K562 (cell line): ENCODE data around the gene RREB1. TPM values are rescaled to one million over a fixed set of nuclear protein-coding genes. Genes with fewer than 3 reads are reported as not detected.
A peak's percentile ranks its signal among the peaks of the same experiment; 100 is the strongest.

ENCODE experiments used
- ARID1B ChIP-seq: fragments of 450-650 bp; IDR thresholded peaks from 2 replicates; pipeline ENCODE4 v1.6.1; 2016; ENCODE audit warnings: antibody characterized with exemption, mild to moderate bottlenecking, inconsistent platforms
- ATF1 ChIP-seq, 2 experiments: fragments of 450-650 bp in 1 of 2; IDR thresholded peaks; 2 replicates each; pipeline ENCODE4 v1.6.1; 2016; ENCODE audit warnings: missing compliant biosample characterization in 1 of 2, missing genetic modification characterization in 1 of 2
- DPF2 ChIP-seq: fragments of 450-650 bp; IDR thresholded peaks from 2 replicates; pipeline ENCODE4 v1.6.1; 2016
- FOXK2 ChIP-seq, 2 experiments: fragments of 450-650 bp; IDR thresholded peaks in 1 of 2; conservative IDR thresholded peaks in 1 of 2; 2 replicates each; pipeline ENCODE4 v1.6.1; 2016; ENCODE audit warnings: low read depth in 2 of 2, mild to moderate bottlenecking in 1 of 2
- JUN ChIP-seq, 2 experiments: sonication (generic) in 1 of 2; formaldehyde crosslinking in 1 of 2; IDR thresholded peaks; 2 replicates each; pipeline versions ENCODE4 v1.6.1 to v1.8.0; 2012 to 2022; ENCODE audit warnings: borderline replicate concordance in 2 of 2, mild to moderate bottlenecking in 2 of 2, improper control_type of control experiment in 1 of 2, low read depth in 1 of 2, low read length in 1 of 2, missing genetic modification reagents in 1 of 2
- MAX ChIP-seq: sonication (generic); formaldehyde crosslinking; IDR thresholded peaks from 2 replicates; pipeline ENCODE4 v1.9.0; 2022; ENCODE audit warnings: mild to moderate bottlenecking, missing genetic modification reagents
- RHOXF2B ChIP-seq: fragments of 250-450 bp; sonication (Bioruptor Pico); conservative IDR thresholded peaks from 2 replicates; pipeline ENCODE4 v1.5.1; 2021
- SMARCC2 ChIP-seq: fragments of 450-650 bp; IDR thresholded peaks from 2 replicates; pipeline ENCODE4 v1.6.1; 2017; ENCODE audit warnings: antibody characterized with exemption, moderate library complexity, mild to moderate bottlenecking, low read depth
- SMARCE1 ChIP-seq: fragments of 450-650 bp; IDR thresholded peaks from 2 replicates; pipeline ENCODE4 v1.7.1; 2016; ENCODE audit warnings: mild to moderate bottlenecking
- TCF3 ChIP-seq: sonication (generic); formaldehyde crosslinking; IDR thresholded peaks from 2 replicates; pipeline ENCODE4 v1.4.0; 2020; ENCODE audit warnings: mild to moderate bottlenecking, missing genetic modification reagents
- TFAP4 ChIP-seq: sonication (generic); formaldehyde crosslinking; IDR thresholded peaks from 2 replicates; pipeline ENCODE4 v1.8.0; 2022; ENCODE audit warnings: missing genetic modification reagents, mild to moderate bottlenecking, moderate library complexity, borderline replicate concordance
- USF1 ChIP-seq: sonication (generic); formaldehyde crosslinking; IDR thresholded peaks from 2 replicates; pipeline ENCODE4 v1.9.0; 2022; ENCODE audit warnings: mild to moderate bottlenecking, missing genetic modification reagents
- ZNF318 ChIP-seq, 2 experiments: fragments of 450-650 bp; IDR thresholded peaks; 2 replicates each; pipeline ENCODE4 v1.6.1; 2016; ENCODE audit warnings: mild to moderate bottlenecking in 2 of 2, borderline replicate concordance in 1 of 2, low read depth in 1 of 2, moderate library complexity in 1 of 2
- ZNF398 ChIP-seq: fragments of 250-450 bp; sonication (Bioruptor Pico); IDR thresholded peaks from 2 replicates; pipeline ENCODE4 v1.8.0; 2021; ENCODE audit warnings: moderate library complexity, mild to moderate bottlenecking, inconsistent platforms
- polyA plus RNA-seq, 8 experiments: library from polyadenylated mRNA; depleted of rRNA in 4 of 8; stranded (reverse) in 5 of 8; unstranded in 3 of 8; fragments of >200 nt; fragmentation: Nextera tagmentation in 2 of 8; fragmentation: Illumina TruSeq in 1 of 8; extraction: Ambion mirVana in 2 of 8; extraction: Trizol in 1 of 8; gene quantifications; 2 replicates each; pipeline versions ENCODE4 v1.2.1 to v1.2.3, GENCODE V29; 2011 to 2014; ENCODE audit warnings: inconsistent platforms in 1 of 8, missing spikeins in 1 of 8
- total RNA-seq, 7 experiments: library from RNA; depleted of rRNA in 6 of 7; stranded (reverse); fragments of >200 nt in 6 of 7; fragmentation: Illumina TruSeq in 2 of 7; extraction: Trizol in 2 of 7; gene quantifications; 2 replicates each; pipeline versions ENCODE4 v1.2.1 to v1.2.3, GENCODE V29; 2011 to 2021; ENCODE audit warnings: low replicate concordance in 1 of 7

The RREB1 gene
- total and polyA plus RNA-seq, 9 of the 15 experiments (the other 6 are each of a cell fraction or from before 2014, with no cell fraction given): 3.3 to 64.2 (median 19.3) TPM

- TF ChIP-seq ATF1 (CRISPR knock-in tag; IDR thresholded peaks at IDR 0.05): no peak
- TF ChIP-seq ATF1 (tag; IDR thresholded peaks at IDR 0.05): no peak
- peak; percentile 81 for TF ChIP-seq JUN (IDR thresholded peaks at IDR 0.05; ENCODE audit: borderline replicate concordance, low read depth, low read length)
- no peak for TF ChIP-seq JUN (CRISPR knock-in tag; IDR thresholded peaks at IDR 0.05; ENCODE audit: borderline replicate concordance)
- peak; percentile 54 for TF ChIP-seq ARID1B
- peak; percentile 63; the same call in 1 of the 2 replicates for TF ChIP-seq DPF2
- TF ChIP-seq SMARCC2: peak; percentile 28; the same call in 1 of the 2 replicates
- TF ChIP-seq SMARCE1: 0 out of 2 replicates have a peak, but pooled peaks have one; percentile 46
- TF ChIP-seq ZNF398 (CRISPR knock-in tag): no peak
- TF ChIP-seq MAX (CRISPR knock-in tag): peak; percentile 69
- TF ChIP-seq FOXK2 (conservative IDR thresholded peaks at IDR 0.05 in 1 of 2, IDR thresholded peaks at IDR 0.05 in 1 of 2; ENCODE audit: low read depth in 2 of 2): 0 out of 4 replicates have a peak, but pooled peaks of 1 of the 2 experiments have one; percentile 34
- TF ChIP-seq TFAP4 (CRISPR knock-in tag): peak; percentile 4; the same call in 1 of the 2 replicates
- TF ChIP-seq USF1 (CRISPR knock-in tag): peak; percentile 62; the same call in 1 of the 2 replicates
- TF ChIP-seq TCF3: 0 out of 2 replicates have a peak, but pooled peaks have one; percentile 24
- TF ChIP-seq RHOXF2B (CRISPR knock-in tag): no peak
- 0 out of 4 replicates have a peak, but pooled peaks of 1 of the 2 experiments have one; percentile 27 for TF ChIP-seq ZNF318 (IDR thresholded peaks at IDR 0.05; ENCODE audit: borderline replicate concordance in 1 of 2, low read depth in 1 of 2)
These were observed 107.4 kb downstream of the RREB1 start (continued) for GRCh38 chr6:7215131-7215530.
